GM19238 (cell line): ENCODE results near the gene TBX6.
"Not testable (repeated sequence)": the region's sequence is repeated elsewhere in the genome, so short reads cannot be mapped to it uniquely, and the experiment has no call there.

Experiments used
- DNase-seq: peaks from one replicate; pipeline ENCODE4 v3.0.0; 2011; ENCODE audit warnings: low spot score; ENCODE audit not compliant: insufficient read length

The TBX6 gene

GRCh38 chr16:30066761-30067583 lies 24.8 kb downstream of the TBX6 start:
- DNase-seq = no peak

- DNase-seq = no peak
These were observed 25.6 kb downstream of the TBX6 start for GRCh38 chr16:30065943-30066760.

GRCh38 chr16:30065102-30065942 lies 26.4 kb downstream of the TBX6 start, which contains the start of gene ALDOA:
Gene ALDOA (plus strand): TSS chr16:30065760. CDS start chr16:30066898, 1,138 bp downstream.
- DNase-seq = peak; percentile 94

GRCh38 chr16:30064729-30065101 lies 27.0 kb downstream of the TBX6 start:
- no peak for DNase-seq

GRCh38 chr16:30063893-30064728 lies 27.6 kb downstream of the TBX6 start:
- DNase-seq = peak; percentile 71

- no peak for DNase-seq
These were observed 28.3 kb downstream of the TBX6 start for GRCh38 chr16:30063278-30063892.

- no peak for DNase-seq
These were observed 30.7 kb downstream of the TBX6 start for GRCh38 chr16:30060836-30061554.

- DNase-seq = no peak
These were observed 31.4 kb downstream of the TBX6 start for GRCh38 chr16:30060346-30060745.

- DNase-seq = no peak
These were observed 36.7 kb downstream of the TBX6 start for GRCh38 chr16:30054959-30055553.

- DNase-seq = no peak
These were observed 37.3 kb downstream of the TBX6 start for GRCh38 chr16:30054451-30054850.

GRCh38 chr16:30053376-30054015 lies 38.2 kb downstream of the TBX6 start:
- DNase-seq = no peak

GRCh38 chr16:30052671-30053372 lies 38.9 kb downstream of the TBX6 start:
- peak; percentile 92 for DNase-seq

- no peak for DNase-seq
These were observed 40.2 kb downstream of the TBX6 start for GRCh38 chr16:30051518-30051917.

GRCh38 chr16:30049871-30050270 lies 41.9 kb downstream of the TBX6 start:
- DNase-seq = no peak

- no peak for DNase-seq
These were observed 45.1 kb downstream of the TBX6 start for GRCh38 chr16:30046588-30046987.

- no peak for DNase-seq
These were observed 45.5 kb downstream of the TBX6 start for GRCh38 chr16:30046178-30046577.

- DNase-seq = no peak
These were observed 49.9 kb downstream of the TBX6 start for GRCh38 chr16:30041841-30042240.

GRCh38 chr16:30040690-30041089 lies 51.0 kb downstream of the TBX6 start:
- DNase-seq = not testable (repeated sequence)
